Bronchial epithelial cell (primary cell): ENCODE data around the gene RAB29. TPM values are rescaled to one million over a fixed set of nuclear protein-coding genes. Genes with fewer than 3 reads are reported as not detected.

Experiments
- DNase-seq: peaks from one replicate; pipeline ENCODE4 v3.0.0-alpha.2; 2010; ENCODE audit warnings: low read depth
- FAIRE-seq: peaks from 2 replicates; lab custom pipeline; 2011; peaks lifted over from hg19 to GRCh38; lab: Jason Lieb, UNC
- H3K27me3 ChIP-seq: 2 replicates; pipeline ENCODE4 v1.5.1; 2011; ENCODE audit warnings: low read length; ENCODE audit not compliant: control insufficient read depth, insufficient read depth
- H3K36me3 ChIP-seq: 2 replicates; pipeline ENCODE4 v1.5.1; 2011; ENCODE audit warnings: low read length; ENCODE audit not compliant: control insufficient read depth, insufficient read depth
- H3K4me3 ChIP-seq: 2 replicates; pipeline ENCODE4 v1.5.1; 2011; ENCODE audit warnings: mild to moderate bottlenecking, low read depth, low read length, control low read depth
- CTCF ChIP-seq: IDR thresholded peaks from 2 replicates; pipeline ENCODE4 v1.5.1; 2011; ENCODE audit warnings: mild to moderate bottlenecking, moderate library complexity, low read length, control low read depth, inconsistent platforms; ENCODE audit not compliant: insufficient read depth, severe bottlenecking
- total RNA-seq: library from RNA; depleted of rRNA; stranded (reverse); fragments of >200 nt; gene quantifications from 2 replicates; pipeline ENCODE4 v1.2.1, GENCODE V29; 2014

Gene RAB29
- total RNA-seq, 1 donor from 2014 or later: 18.7 TPM

GRCh38 chr1:205756552-205756951 lies 18.7 kb downstream of the RAB29 start:
- DNase-seq (no peak), FAIRE-seq (no peak)
- no peak for TF ChIP-seq CTCF
- Histone ChIP-seq H3K36me3 (no peaks in the 10 kb centered on the region), H3K4me3 (no peak overlapping the region), H3K27me3 (no peaks in the 10 kb centered on the region)

- no peaks in the 10 kb centered on the region for H3K27me3 ChIP-seq
- no peak for TF ChIP-seq CTCF
- H3K36me3 ChIP-seq: no peaks in the 10 kb centered on the region
- DNase-seq (no peak), FAIRE-seq (no peak)
- H3K4me3 ChIP-seq: no peak overlapping the region
Observed at GRCh38 chr1:205754857-205755256, 20.4 kb downstream of the RAB29 start.

- peak; percentile 47 for FAIRE-seq
- DNase-seq: no peak
- no peak for TF ChIP-seq CTCF
Observed at GRCh38 chr1:205751036-205751651, 24.1 kb downstream of the RAB29 start.

GRCh38 chr1:205750138-205751035 lies 24.9 kb downstream of the RAB29 start, which contains the start of gene NUCKS1:
TSS of gene NUCKS1 (minus strand) at chr1:205750182. CDS start at chr1:205749973, 209 bp downstream.
- DNase-seq (peak; percentile 91), FAIRE-seq (peak; percentile 18)
- no peak for TF ChIP-seq CTCF
- Histone ChIP-seq H3K36me3 (no peaks in the 10 kb centered on the region), H3K4me3 (peak within 1 kb of the TSS; percentile 54), H3K27me3 (no peaks in the 10 kb centered on the region)

More at GRCh38 chr1:205751036-205751651, 24.1 kb downstream of the RAB29 start:
- Histone ChIP-seq H3K36me3 (no peaks in the 10 kb centered on the region), H3K27me3 (no peaks in the 10 kb centered on the region), H3K4me3 (no peak overlapping the region)

- H3K36me3 ChIP-seq: no peaks in the 10 kb centered on the region
- no peak for FAIRE-seq
- peak; percentile 84 for DNase-seq
- no peak for TF ChIP-seq CTCF
- peak overlapping the region; percentile 54 for H3K4me3 ChIP-seq
- no peaks in the 10 kb centered on the region for H3K27me3 ChIP-seq
Observed at GRCh38 chr1:205749234-205750137, 25.8 kb downstream of the RAB29 start.
